Spleen (tissue), 11 donors: ENCODE measurements around the gene MACC1. TPM values are rescaled to one million over a fixed set of nuclear protein-coding genes. Genes with fewer than 3 reads are reported as not detected.

Experiments
- DNase-seq: peaks from one replicate; pipeline ENCODE4 v3.0.0-alpha.2; 2020
- H3K27ac ChIP-seq, 8 donors: fragments of 200-600 bp; sonication (generic) in 7 of 8; 1 replicate in 4 of 8; 2 replicates in 4 of 8; pipeline versions ENCODE4 v1.5.0 to v1.8.0; 2016 to 2021; ENCODE audit warnings: inconsistent platforms in 4 of 8, mild to moderate bottlenecking in 4 of 8, moderate library complexity in 1 of 8
- H3K27me3 ChIP-seq, 7 donors: fragments of 200-600 bp; sonication (generic) in 6 of 7; replicated peaks in 1 of 7; 1 replicate in 4 of 7; 2 replicates in 3 of 7; pipeline versions ENCODE4 v1.5.0 to v1.8.0; 2016 to 2021; ENCODE audit warnings: inconsistent platforms in 3 of 7, mild to moderate bottlenecking in 1 of 7
- H3K36me3 ChIP-seq, 6 donors: fragments of 200-600 bp; sonication (generic) in 5 of 6; 1 replicate in 4 of 6; 2 replicates in 2 of 6; pipeline versions ENCODE4 v1.5.0 to v1.8.0; 2016 to 2021; ENCODE audit warnings: inconsistent platforms in 2 of 6
- H3K4me1 ChIP-seq, 6 donors: fragments of 200-600 bp; sonication (generic) in 5 of 6; 1 replicate in 3 of 6; 2 replicates in 3 of 6; pipeline versions ENCODE4 v1.5.0 to v1.8.0; 2016 to 2021; ENCODE audit warnings: inconsistent platforms in 3 of 6
- H3K4me3 ChIP-seq, 8 donors: fragments of 200-600 bp; sonication (generic) in 7 of 8; 1 replicate in 4 of 8; 2 replicates in 4 of 8; pipeline versions ENCODE4 v1.5.0 to v1.8.0; 2016 to 2021; ENCODE audit warnings: inconsistent platforms in 4 of 8, mild to moderate bottlenecking in 4 of 8, moderate library complexity in 2 of 8
- H3K9me3 ChIP-seq, 8 donors: fragments of 200-600 bp; sonication (generic) in 7 of 8; 1 replicate in 4 of 8; 2 replicates in 4 of 8; pipeline versions ENCODE4 v1.5.0 to v1.8.0; 2016 to 2021; ENCODE audit warnings: inconsistent platforms in 4 of 8
- CTCF ChIP-seq, 11 experiments: fragments of 200-600 bp in 7 of 11; fragments of 450-650 bp in 4 of 11; sonication (generic) in 4 of 11; IDR thresholded peaks in 8 of 11; conservative IDR thresholded peaks in 3 of 11; 1 replicate in 7 of 11; 2 replicates in 4 of 11; pipeline versions ENCODE4 v1.4.0 to v1.8.0; 2016 to 2021; ENCODE audit warnings: antibody characterized with exemption in 11 of 11, inconsistent platforms in 4 of 11, mild to moderate bottlenecking in 1 of 11
- POLR2A ChIP-seq, 3 donors: fragments of 450-650 bp; IDR thresholded peaks; one replicate each; pipeline ENCODE4 v1.5.1; 2017; ENCODE audit warnings: antibody characterized with exemption in 3 of 3, mild to moderate bottlenecking in 1 of 3
- POLR2AphosphoS5 ChIP-seq, 3 donors: sonication (generic); formaldehyde crosslinking; IDR thresholded peaks; one replicate each; pipeline ENCODE4 v1.5.1; 2017; ENCODE audit warnings: antibody characterized with exemption in 3 of 3
- WGBS, 5 donors: extraction: QIAGEN DNeasy Blood & Tissue Kit in 3 of 5; methylation state at CpG; one replicate each; pipeline versions ENCODE4 v1.1.5 to v1.1.7; 2013 to 2018; 5-methylcytosine and 5-hydroxymethylcytosine counted together
- intact Hi-C: fragments of 100-400 bp; cut with DNase I; formaldehyde crosslinking; loops from one replicate; pipeline ENCODE4 v1.15.0; 2023; ENCODE audit warnings: low total_unique reads
- polyA plus RNA-seq, 3 donors: library from polyadenylated mRNA; stranded (reverse); fragments of 200-250 nt; gene quantifications; one replicate each; pipeline ENCODE4 v1.2.1, GENCODE V29; 2013
- total RNA-seq, 7 donors: library from RNA; depleted of rRNA in 3 of 7; stranded (reverse); fragments of >200 nt in 3 of 7; fragmentation: NEBNext Ultra II Directional in 4 of 7; extraction: Animal tissue kit (Norgen Biotek cat#: 25700) in 4 of 7; gene quantifications; one replicate each; pipeline versions ENCODE4 v1.1.0 to v1.2.1, GENCODE V29; 2016 to 2021
- donor health status: healthy with polysubstance abuse.
- donor health status: DM: no; HTN: no; CAD: no; lungs with moderate emphysema.
- donor health status: DM: no; HTN: no; CAD: no.
- donor health status: Bipolar disorder and iron deficiency.
- donor health status: healthy.
- donor health status: DM: no; HTN: no; CAD: no.
- donor health status: DM: yes; HTN: yes; CAD: no.

The MACC1 gene
- total and polyA plus RNA-seq, 10 donors: 0.83 to 10.6 (median 4.8) TPM

- intact Hi-C loops: no loop called here
- no peak for DNase-seq
- WGBS, 5 donors: 11 to 35% (median 25%) methylated on average over 3 of the region's 3 CpGs
- H3K4me1 ChIP-seq: peaks cover 0 to 37% (median 17%) of the 10 kb centered on the region in 6 donors
- TF ChIP-seq POLR2A (IDR thresholded peaks at IDR 0.05) (no peak), POLR2AphosphoS5 (IDR thresholded peaks at IDR 0.05) (no peak), CTCF (IDR thresholded peaks at IDR 0.05 in 8 of 11, conservative IDR thresholded peaks at IDR 0.05 in 3 of 11) (no peak)
- H3K4me3 ChIP-seq: no peak overlapping the region
- peak overlapping the region; percentile 24 to 83 (median 70) for H3K27ac ChIP-seq
- H3K27me3 ChIP-seq: no peaks in the 10 kb centered on the region
- no peaks in the 10 kb centered on the region for H3K9me3 ChIP-seq
- H3K36me3 ChIP-seq: no peaks in the 10 kb centered on the region
Observed at GRCh38 chr7:20200361-20200760, 16.8 kb downstream of the MACC1 start.

GRCh38 chr7:20199015-20199737, 18.0 kb downstream of the MACC1 start:
- Histone ChIP-seq H3K4me1 (peaks cover 0 to 42% (median 17%) of the 10 kb centered on the region in 6 donors), H3K36me3 (no peaks in the 10 kb centered on the region), H3K27ac (peak overlapping the region in 7 of 8 donors; percentile 44 to 83 (median 74)), H3K27me3 (no peaks in the 10 kb centered on the region), H3K9me3 (no peaks in the 10 kb centered on the region), H3K4me3 (peak overlapping the region in 1 of 8 donors; percentile 16)
- WGBS, 5 donors: 52 to 62% (median 53%) methylated on average over 2 of the region's 2 CpGs
- intact Hi-C loops: no loop called here
- TF ChIP-seq POLR2A (IDR thresholded peaks at IDR 0.05): peak in 1 of 3 donors; percentile 24
- peak in 1 of 3 donors; percentile 56 for TF ChIP-seq POLR2AphosphoS5 (IDR thresholded peaks at IDR 0.05)
- TF ChIP-seq CTCF (IDR thresholded peaks at IDR 0.05 in 8 of 11, conservative IDR thresholded peaks at IDR 0.05 in 3 of 11): no peak
- DNase-seq: peak; percentile 76

GRCh38 chr7:20198260-20198659, 18.9 kb downstream of the MACC1 start:
- Histone ChIP-seq H3K4me3 (no peak overlapping the region), H3K36me3 (no peaks in the 10 kb centered on the region), H3K4me1 (peaks cover 0 to 51% (median 18%) of the 10 kb centered on the region in 6 donors), H3K27ac (peak overlapping the region in 3 of 8 donors; percentile 76 to 83 (median 76)), H3K27me3 (no peaks in the 10 kb centered on the region), H3K9me3 (no peaks in the 10 kb centered on the region)
- whole genome bisulfite sequencing, 5 donors: 85 to 96% (median 93%) methylated on average over 1 of the region's 1 CpG
- no peak for DNase-seq
- TF ChIP-seq CTCF (IDR thresholded peaks at IDR 0.05 in 8 of 11, conservative IDR thresholded peaks at IDR 0.05 in 3 of 11) (no peak), POLR2AphosphoS5 (IDR thresholded peaks at IDR 0.05) (no peak), POLR2A (IDR thresholded peaks at IDR 0.05) (no peak)
- intact Hi-C loops: no loop called here

- Histone ChIP-seq H3K36me3 (no peaks in the 10 kb centered on the region), H3K4me3 (no peak overlapping the region), H3K27ac (peak overlapping the region in 1 of 8 donors; percentile 83), H3K9me3 (no peaks in the 10 kb centered on the region), H3K27me3 (no peaks in the 10 kb centered on the region), H3K4me1 (peaks cover 0 to 52% (median 18%) of the 10 kb centered on the region in 6 donors)
- no peak for TF ChIP-seq POLR2AphosphoS5 (IDR thresholded peaks at IDR 0.05)
- no peak for TF ChIP-seq POLR2A (IDR thresholded peaks at IDR 0.05)
- TF ChIP-seq CTCF (IDR thresholded peaks at IDR 0.05 in 8 of 11, conservative IDR thresholded peaks at IDR 0.05 in 3 of 11): peak in 7 of 11 experiments; percentile 11 to 42 (median 30)
- no peak for DNase-seq
- intact Hi-C loops: no loop called here
Observed at GRCh38 chr7:20197837-20198236, 19.3 kb downstream of the MACC1 start.
